Type B pancreatic cell (in vitro differentiated cells): ENCODE data around the gene ROR2. TPM values are rescaled to one million over a fixed set of nuclear protein-coding genes. Genes with fewer than 3 reads are reported as not detected.

ENCODE experiments used
- DNase-seq: peaks from one replicate; pipeline ENCODE4 v3.0.0; 2021; ENCODE audit warnings: mixed read lengths; ENCODE audit not compliant: unreplicated experiment; ENCODE audit errors: extremely low spot score
- H3K27ac Mint-ChIP-seq: 2 replicates; pipeline ENCODE4 v1.8.0; 2021; ENCODE audit warnings: mild to moderate bottlenecking, mixed read lengths
- H3K27me3 Mint-ChIP-seq: 2 replicates; pipeline ENCODE4 v1.8.0; 2021; ENCODE audit warnings: mixed read lengths
- H3K36me3 Mint-ChIP-seq: 2 replicates; pipeline ENCODE4 v1.8.0; 2021; ENCODE audit warnings: mixed read lengths
- H3K4me1 Mint-ChIP-seq: one replicate; pipeline ENCODE4 v1.8.0; 2021; ENCODE audit warnings: mixed read lengths; ENCODE audit not compliant: unreplicated experiment
- H3K4me3 Mint-ChIP-seq: 2 replicates; pipeline ENCODE4 v1.8.0; 2021; ENCODE audit warnings: mild to moderate bottlenecking, mixed read lengths
- H3K9me3 Mint-ChIP-seq: 2 replicates; pipeline ENCODE4 v1.8.0; 2021; ENCODE audit warnings: mixed read lengths
- CTCF ChIP-seq: fragments of 200-600 bp; sonication (generic); conservative IDR thresholded peaks from 2 replicates; pipeline ENCODE4 v1.5.0; 2021; ENCODE audit warnings: antibody characterized with exemption, mild to moderate bottlenecking
- total RNA-seq: library from RNA; stranded (reverse); gene quantifications from 2 replicates; pipeline ENCODE4 v1.2.1, GENCODE V29; 2021; ENCODE audit warnings: low replicate concordance

Gene ROR2
- total RNA-seq, 1 donor from 2014 or later = 48.9 TPM

- TF ChIP-seq CTCF = no peak
- peaks cover 11% of the 10 kb centered on the region for H3K27me3 Mint-ChIP-seq
- peaks cover 78% of the 10 kb centered on the region for H3K4me1 Mint-ChIP-seq
- no peak for DNase-seq
- peak overlapping the region; percentile 37 for H3K4me3 Mint-ChIP-seq
- peaks cover 4% of the 10 kb centered on the region for H3K36me3 Mint-ChIP-seq
- H3K27ac Mint-ChIP-seq = no peak overlapping the region
- H3K9me3 Mint-ChIP-seq = no peaks in the 10 kb centered on the region
Observed at GRCh38 chr9:91899219-91899563, 50.8 kb downstream of the ROR2 start.

DNA sequence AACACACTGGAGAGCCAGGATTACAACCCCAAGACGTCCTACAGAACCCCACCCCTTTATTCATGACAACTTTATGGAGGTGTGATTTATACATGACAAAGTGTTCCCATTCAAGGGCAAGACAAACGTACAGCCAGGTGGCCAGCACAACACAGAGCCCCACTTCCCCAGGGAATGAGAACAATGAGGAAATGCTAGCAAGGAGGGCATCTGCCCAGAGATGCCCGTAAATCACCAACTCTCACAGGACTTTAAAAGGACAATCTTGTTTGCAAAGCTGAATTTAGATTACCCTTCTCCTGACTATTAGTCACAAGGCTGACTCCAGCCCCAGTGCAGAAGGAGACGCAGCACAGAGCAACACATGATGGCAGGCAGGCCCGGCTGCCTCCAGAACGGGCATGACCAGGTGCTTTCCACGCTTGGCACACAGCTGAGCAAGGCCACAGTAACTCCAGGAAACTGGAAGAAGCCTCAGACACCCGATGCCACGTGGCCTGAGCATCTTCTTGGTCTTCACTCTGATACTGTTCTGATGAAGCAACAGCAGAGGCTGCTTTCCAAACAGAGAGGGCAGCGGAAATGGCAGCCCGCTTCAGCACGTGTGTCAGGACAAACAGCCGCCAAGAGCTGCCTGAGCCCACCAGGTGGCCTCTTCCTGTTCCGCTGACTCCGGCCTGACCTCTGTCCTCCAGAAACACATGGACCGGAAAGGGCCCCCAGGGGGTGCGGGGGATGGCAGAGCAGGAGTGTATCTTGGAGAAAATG, 51.4 kb downstream of the ROR2 start:
- H3K36me3 Mint-ChIP-seq = peaks cover 4% of the 10 kb centered on the region
- peaks cover 78% of the 10 kb centered on the region for H3K4me1 Mint-ChIP-seq
- peaks cover 11% of the 10 kb centered on the region for H3K27me3 Mint-ChIP-seq
- DNase-seq = no peak
- H3K27ac Mint-ChIP-seq = peak overlapping the region; percentile 28
- TF ChIP-seq CTCF = peak; percentile 17
- peak overlapping the region; percentile 22 for H3K4me3 Mint-ChIP-seq
- no peaks in the 10 kb centered on the region for H3K9me3 Mint-ChIP-seq

- H3K4me1 Mint-ChIP-seq = peaks cover 67% of the 10 kb centered on the region
- no peak for DNase-seq
- peaks cover 7% of the 10 kb centered on the region for H3K27me3 Mint-ChIP-seq
- H3K9me3 Mint-ChIP-seq = no peaks in the 10 kb centered on the region
- H3K4me3 Mint-ChIP-seq = peak overlapping the region; percentile 46
- peak overlapping the region; percentile 37 for H3K27ac Mint-ChIP-seq
- no peak for TF ChIP-seq CTCF
- H3K36me3 Mint-ChIP-seq = no peaks in the 10 kb centered on the region
Observed at GRCh38 chr9:91897201-91897600, 52.8 kb downstream of the ROR2 start.

- Mint-ChIP-seq H3K27me3 (peaks cover 7% of the 10 kb centered on the region), H3K4me3 (peak overlapping the region; percentile 46), H3K36me3 (no peaks in the 10 kb centered on the region), H3K27ac (peak overlapping the region; percentile 37), H3K9me3 (no peaks in the 10 kb centered on the region), H3K4me1 (peaks cover 62% of the 10 kb centered on the region)
- no peak for TF ChIP-seq CTCF
- DNase-seq = no peak
Observed at GRCh38 chr9:91896513-91897121, 53.4 kb downstream of the ROR2 start.

DNA sequence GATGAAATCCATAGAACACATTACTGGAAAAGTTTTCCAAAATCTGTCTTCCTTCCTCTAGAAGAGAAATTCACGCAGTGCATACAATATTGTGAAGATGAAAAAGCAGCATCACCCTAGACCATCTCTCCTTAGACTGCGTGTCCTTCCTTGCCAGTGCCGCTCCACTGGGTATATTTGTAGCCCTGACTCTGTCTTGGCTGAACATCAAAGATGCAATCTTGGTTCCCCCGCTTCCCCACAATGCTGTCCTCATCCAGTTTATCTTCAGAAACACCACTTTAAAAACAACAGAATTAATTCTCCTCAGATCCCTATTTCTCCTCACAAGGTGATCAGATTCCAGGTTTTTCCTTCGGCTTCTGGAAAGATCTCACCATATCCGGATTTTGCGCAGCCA, 53.9 kb downstream of the ROR2 start:
- H3K9me3 Mint-ChIP-seq = no peaks in the 10 kb centered on the region
- peak overlapping the region; percentile 37 for H3K27ac Mint-ChIP-seq
- TF ChIP-seq CTCF = no peak
- no peaks in the 10 kb centered on the region for H3K36me3 Mint-ChIP-seq
- DNase-seq = no peak
- peak overlapping the region; percentile 46 for H3K4me3 Mint-ChIP-seq
- H3K4me1 Mint-ChIP-seq = peaks cover 58% of the 10 kb centered on the region
- H3K27me3 Mint-ChIP-seq = peaks cover 7% of the 10 kb centered on the region
